GM19468 (cell line): ENCODE results near the gene ARHGEF1.

Experiments used
- ATAC-seq: cut with Tn5 transposase; IDR thresholded peaks from one replicate; pipeline ENCODE4 v1.9.1; 2021; ENCODE audit warnings: mild to moderate bottlenecking, moderate library complexity, moderate number of reproducible peaks; ENCODE audit not compliant: unreplicated experiment; ENCODE audit errors: extremely low read depth

The ARHGEF1 gene

GRCh38 chr19:41880329-41880708 lies 2.7 kb upstream of the ARHGEF1 start:
- no peak for ATAC-seq

- ATAC-seq = no peak
Measured at GRCh38 chr19:41883463-41883820, 458 bp downstream of the ARHGEF1 start.

GRCh38 chr19:41883821-41884733 lies 1.1 kb downstream of the ARHGEF1 start:
- ATAC-seq = peak; percentile 75

GRCh38 chr19:41886761-41887710 lies 4.1 kb downstream of the ARHGEF1 start:
- no peak for ATAC-seq

GRCh38 chr19:41887711-41888382 lies 4.9 kb downstream of the ARHGEF1 start:
- no peak for ATAC-seq

GRCh38 chr19:41888926-41889325 lies 5.9 kb downstream of the ARHGEF1 start:
- ATAC-seq = no peak

GRCh38 chr19:41889896-41890295 lies 6.9 kb downstream of the ARHGEF1 start:
- no peak for ATAC-seq

- no peak for ATAC-seq
Measured at GRCh38 chr19:41890936-41891335, 8.0 kb downstream of the ARHGEF1 start.

- ATAC-seq = no peak
Measured at GRCh38 chr19:41892173-41892902, 9.4 kb downstream of the ARHGEF1 start.

GRCh38 chr19:41893899-41894298 lies 10.9 kb downstream of the ARHGEF1 start:
- no peak for ATAC-seq

GRCh38 chr19:41894350-41894749 lies 11.4 kb downstream of the ARHGEF1 start:
- ATAC-seq = no peak

- no peak for ATAC-seq
Measured at GRCh38 chr19:41895745-41896580, 13.0 kb downstream of the ARHGEF1 start.

GRCh38 chr19:41896581-41896942 lies 13.6 kb downstream of the ARHGEF1 start:
- no peak for ATAC-seq

GRCh38 chr19:41897181-41897580 lies 14.2 kb downstream of the ARHGEF1 start:
- no peak for ATAC-seq

GRCh38 chr19:41897820-41898219 lies 14.8 kb downstream of the ARHGEF1 start:
- no peak for ATAC-seq

GRCh38 chr19:41898235-41898634 lies 15.3 kb downstream of the ARHGEF1 start:
- ATAC-seq = no peak

GRCh38 chr19:41901707-41902360 lies 18.9 kb downstream of the ARHGEF1 start:
- no peak for ATAC-seq

- ATAC-seq = no peak
Measured at GRCh38 chr19:41902594-41902993, 19.6 kb downstream of the ARHGEF1 start.
